Fibroblast of upper back skin (primary cell): ENCODE measurements around the gene MED12L.
A peak's percentile ranks its signal among the peaks of the same experiment; 100 is the strongest.

Experiments used
- DNase-seq: peaks from one replicate; pipeline ENCODE4 v3.0.0-alpha.2; 2013

The MED12L gene

GRCh38 chr3:151265866-151266265, 180.4 kb downstream of the MED12L start:
- DNase-seq, result no peak

- DNase-seq, result no peak
Measured at GRCh38 chr3:151267066-151267465, 181.6 kb downstream of the MED12L start.

DNA sequence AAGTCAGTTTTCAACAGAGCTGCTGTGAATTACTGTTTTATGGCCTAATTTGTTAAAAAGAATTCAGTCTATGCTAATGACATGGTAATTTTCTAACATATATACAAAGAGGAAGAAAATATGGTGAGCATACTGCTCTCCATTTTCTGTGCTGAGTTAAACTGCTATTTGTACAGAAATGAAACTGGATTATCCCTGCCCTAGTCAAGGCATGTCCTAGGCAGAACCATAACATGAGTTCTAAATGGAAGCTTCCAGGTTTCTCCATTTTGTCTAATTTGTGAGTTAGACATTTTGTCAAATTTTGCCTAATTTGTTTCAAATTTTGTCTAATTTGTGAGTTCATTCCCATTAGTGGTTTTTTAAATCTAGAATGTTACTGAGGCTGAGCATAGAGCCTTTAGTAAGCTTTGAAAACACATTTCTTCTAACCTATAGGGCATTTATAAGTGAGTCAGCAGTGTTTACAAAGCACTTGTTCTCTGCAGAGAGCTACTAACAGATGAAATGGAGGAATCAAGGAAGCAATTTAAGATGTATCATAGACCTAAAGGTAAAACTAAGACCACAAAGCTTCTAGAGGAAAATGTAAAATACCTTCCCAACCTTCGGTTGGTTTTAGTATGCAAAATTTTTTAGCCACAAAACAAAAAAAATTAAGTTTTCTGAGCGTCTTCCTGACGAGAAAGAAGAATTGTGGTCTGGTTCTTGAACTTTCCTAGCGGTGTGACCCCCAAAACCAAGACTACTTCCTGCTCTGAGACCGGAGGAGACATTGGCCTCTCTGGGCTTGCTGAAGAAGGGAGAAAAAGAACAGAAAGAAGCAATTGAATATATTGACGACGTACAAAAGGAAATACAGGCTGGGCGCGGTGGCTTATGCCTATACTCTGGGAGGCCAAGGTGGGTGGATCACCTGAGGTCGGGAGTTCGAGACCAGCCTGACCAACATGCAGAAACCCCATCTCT, 183.1 kb downstream of the MED12L start:
- DNase-seq, result no peak

- no peak for DNase-seq
Measured at GRCh38 chr3:151269631-151270030, 184.2 kb downstream of the MED12L start.

DNA sequence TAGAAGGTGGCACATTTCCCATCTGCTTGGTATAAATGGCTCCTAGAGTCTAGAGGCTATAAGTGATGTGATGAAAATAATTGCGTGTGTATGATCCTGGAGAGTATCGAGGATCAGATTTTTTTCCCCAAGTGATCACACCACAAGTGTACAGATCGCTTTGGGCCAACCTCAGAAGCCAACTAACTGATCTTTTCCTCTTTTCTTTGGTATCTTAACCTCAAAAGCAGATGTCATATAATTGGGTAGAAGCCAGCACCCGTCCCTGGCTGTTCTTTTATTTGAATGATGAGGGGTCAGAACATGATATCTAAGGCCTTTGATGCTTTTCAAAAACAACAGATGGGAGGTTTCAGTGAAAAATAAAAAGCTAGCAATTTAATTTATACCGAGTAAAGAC, 189.6 kb downstream of the MED12L start:
- DNase-seq, result no peak

- no peak for DNase-seq
Measured at GRCh38 chr3:151276038-151276686, 190.7 kb downstream of the MED12L start.

GRCh38 chr3:151276687-151277042, 191.2 kb downstream of the MED12L start:
- DNase-seq, result no peak

DNA sequence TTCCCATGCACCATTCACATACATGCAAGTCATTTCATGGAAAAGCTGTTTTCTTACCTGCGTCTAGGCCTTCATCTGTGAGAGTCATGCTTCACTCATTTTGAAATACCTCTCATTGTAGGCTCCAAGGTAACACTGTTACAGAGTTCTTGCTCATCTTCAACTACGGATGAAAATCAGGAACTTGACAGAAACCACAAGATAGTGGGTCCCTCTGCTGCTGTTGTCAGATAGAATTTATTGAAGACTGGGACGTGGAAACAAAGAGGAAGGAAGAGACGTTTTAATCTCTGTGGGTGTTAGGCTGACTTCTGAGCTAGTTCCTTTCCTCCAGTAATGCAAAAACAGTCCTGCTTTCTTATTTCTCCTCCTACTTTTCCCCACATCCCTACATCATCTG, 192.8 kb downstream of the MED12L start, which contains the start of gene P2RY14:
P2RY14 (minus strand) TSS at position 313 of the 400 bp plus-strand sequence. CDS start 64,226 bp downstream, outside the sequence.
- DNase-seq, result no peak

DNA sequence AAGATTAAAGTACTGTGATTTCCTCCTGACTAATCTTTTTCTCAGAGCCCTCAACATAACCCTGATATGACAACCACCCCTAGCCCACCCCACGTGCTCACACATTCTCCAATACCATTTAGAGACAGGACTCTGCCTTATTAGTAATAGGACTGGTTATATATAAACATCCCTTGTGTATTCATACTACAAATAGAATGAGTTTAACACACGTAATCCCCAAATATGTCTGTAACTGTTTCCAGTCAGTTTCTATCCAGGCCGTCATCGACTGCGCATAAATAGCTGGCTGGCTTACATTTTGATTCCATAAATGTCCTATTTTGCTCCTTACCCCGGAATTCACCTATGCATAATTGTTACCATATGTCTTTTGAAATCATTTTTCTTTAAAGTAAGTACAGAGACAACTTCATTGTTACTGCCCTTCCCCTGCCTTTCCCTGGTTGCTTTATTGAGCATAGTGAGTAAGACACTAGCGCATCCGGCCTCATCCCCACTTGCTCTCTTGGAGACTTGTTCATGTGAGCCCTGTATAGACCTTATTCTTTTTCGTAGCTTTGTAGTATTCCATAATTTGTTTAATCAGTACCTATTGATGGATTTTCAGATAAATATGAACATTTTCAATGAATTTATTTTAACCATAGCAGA, 196.3 kb downstream of the MED12L start:
- peak; percentile 94 for DNase-seq

DNA sequence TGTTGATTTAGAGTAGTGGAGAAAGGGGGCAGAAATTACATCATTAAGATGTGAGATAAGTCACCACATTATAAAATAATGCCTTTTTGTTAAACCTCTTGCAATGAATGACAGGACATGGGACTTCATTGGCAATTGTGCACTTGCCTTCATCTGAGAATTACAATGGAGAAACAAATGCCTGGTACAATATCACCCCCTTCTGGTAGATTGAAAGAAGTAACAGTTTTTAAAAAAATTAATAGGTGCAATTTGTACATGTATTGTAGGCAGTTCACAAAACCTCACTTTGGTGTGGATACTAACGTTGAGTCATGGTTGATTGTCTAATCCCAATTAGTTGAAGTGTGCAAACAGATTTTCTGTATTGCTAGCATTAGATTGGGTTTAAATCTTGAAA, 197.5 kb downstream of the MED12L start:
- DNase-seq, result peak; percentile 74

DNA sequence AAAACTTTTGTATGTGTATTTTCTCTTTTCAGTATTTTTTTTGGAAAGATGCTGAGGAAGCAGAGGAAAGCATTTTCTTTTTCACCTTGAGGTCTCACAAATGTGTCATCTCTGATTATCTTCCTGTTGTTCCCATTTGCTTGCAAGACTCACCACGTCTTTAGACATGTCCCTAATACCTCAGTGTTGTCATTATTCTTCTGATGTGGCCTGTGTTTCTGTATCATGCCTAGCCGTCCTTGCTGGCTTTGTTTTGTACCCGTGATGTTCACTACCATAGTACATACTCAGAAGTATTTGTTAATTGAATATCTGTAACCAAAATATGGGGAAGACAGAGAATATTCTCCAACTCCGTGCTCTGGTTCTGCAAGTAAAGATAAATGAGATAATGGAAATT, 197.9 kb downstream of the MED12L start:
- no peak for DNase-seq

DNA sequence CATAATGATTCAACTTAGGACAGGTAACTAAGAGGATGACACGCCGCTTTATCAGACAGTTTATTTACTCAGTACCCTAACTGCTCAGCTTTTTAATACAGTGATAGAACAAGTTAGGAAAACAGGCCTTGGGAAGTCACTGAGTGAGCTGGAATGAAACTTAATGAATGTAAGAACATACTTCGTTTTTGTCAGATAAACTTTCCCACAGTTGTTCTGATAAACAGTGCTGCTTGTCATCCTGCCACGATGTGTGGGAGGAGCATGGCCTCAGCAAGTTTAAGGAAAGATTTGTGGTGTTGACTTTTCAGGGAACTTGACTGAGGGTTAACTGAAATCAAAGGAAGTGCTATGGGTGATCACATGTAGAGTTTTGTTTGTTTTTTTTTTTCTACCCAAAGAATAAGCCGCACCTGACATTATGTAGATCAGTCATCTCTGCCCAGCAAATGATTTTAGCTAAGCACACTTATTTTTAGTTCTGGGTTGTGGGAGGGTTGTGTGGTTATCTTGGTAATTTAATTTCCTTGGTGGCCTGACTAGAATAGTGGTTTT, 198.5 kb downstream of the MED12L start:
- DNase-seq, result no peak

DNA sequence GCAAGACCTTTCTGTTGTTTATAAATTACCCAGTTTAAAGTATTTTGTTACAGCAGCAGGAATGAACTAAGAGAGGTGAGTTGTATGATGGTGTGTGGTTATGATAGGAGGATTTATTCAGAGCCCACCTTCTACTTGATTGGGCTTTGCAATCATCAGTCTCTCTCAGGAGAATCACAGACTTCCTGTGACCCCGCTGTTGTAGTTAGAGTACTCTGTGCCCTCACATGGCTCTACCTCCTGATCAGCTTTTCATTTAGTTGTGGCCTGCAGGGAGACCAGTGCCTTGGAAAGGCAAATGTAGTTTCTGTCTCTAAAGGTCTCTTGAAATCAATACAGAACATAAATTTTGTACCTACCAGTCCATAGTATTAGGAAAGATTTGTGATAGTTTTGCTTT, 200.5 kb downstream of the MED12L start:
- DNase-seq, result no peak

GRCh38 chr3:151289445-151289844, 204.0 kb downstream of the MED12L start:
- DNase-seq, result no peak

DNA sequence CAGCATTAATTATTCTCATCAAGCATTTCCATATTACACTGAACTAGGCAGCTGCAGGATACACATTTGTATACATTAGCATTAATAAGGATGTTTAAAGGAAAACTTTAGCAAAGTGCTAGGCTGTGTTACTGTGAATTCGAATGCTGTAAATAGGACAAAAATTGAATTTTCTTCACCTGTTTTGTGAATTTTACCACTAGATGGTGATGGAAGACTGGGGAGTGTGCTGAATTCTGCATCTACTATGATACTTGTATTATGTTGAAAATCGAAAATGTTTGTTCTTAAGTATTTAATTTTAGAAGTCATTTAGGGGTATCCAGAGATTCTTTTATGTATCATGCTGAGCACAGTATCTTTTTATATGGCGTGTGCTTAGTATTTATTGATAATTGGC, 205.2 kb downstream of the MED12L start:
- peak; percentile 59 for DNase-seq

GRCh38 chr3:151293127-151293526, 207.7 kb downstream of the MED12L start:
- DNase-seq, result no peak

DNA sequence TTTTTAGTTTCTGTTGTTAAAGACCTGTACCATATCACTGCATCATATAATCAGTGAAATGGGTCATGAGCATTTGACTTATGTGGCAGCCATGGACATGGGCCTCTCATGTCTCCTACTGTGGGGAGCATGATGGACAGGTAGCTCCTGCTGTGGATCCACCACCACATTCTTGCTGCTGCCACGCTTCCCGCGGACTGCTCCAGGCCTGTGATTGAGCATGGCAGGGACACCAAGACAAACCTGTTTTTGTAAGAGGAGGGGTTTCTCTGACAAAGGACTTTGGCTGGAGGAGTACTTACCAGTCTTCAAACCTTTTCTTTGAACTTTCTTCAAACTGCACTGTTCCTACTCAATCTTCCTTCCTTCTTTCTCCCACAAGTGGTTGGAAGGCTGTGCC, 210.8 kb downstream of the MED12L start:
- DNase-seq, result no peak

DNA sequence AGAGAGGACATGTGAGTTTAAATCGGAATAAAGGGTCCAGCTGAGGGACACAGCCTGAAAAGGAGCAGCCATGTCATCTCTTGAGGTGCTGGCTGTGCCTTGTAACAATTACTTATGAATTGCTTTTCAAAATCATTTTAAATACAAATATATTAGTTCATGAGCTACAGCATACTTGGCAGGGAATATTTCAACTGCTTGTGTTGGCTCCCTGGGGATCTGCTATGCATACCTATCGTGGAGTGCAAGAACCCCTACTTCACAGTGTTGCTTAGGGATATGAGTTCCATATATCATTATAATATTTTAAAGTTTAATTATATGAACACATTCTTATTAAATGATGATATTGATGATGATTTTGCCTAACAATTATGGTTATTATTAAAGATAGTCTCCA, 212.0 kb downstream of the MED12L start:
- DNase-seq, result peak; percentile 62

GRCh38 chr3:151299006-151299405, 213.5 kb downstream of the MED12L start:
- no peak for DNase-seq

GRCh38 chr3:151300539-151300938, 215.1 kb downstream of the MED12L start:
- DNase-seq, result no peak

GRCh38 chr3:151301787-151302186, 216.3 kb downstream of the MED12L start:
- DNase-seq, result peak; percentile 84

GRCh38 chr3:151303751-151304150, 218.3 kb downstream of the MED12L start:
- DNase-seq, result no peak

DNA sequence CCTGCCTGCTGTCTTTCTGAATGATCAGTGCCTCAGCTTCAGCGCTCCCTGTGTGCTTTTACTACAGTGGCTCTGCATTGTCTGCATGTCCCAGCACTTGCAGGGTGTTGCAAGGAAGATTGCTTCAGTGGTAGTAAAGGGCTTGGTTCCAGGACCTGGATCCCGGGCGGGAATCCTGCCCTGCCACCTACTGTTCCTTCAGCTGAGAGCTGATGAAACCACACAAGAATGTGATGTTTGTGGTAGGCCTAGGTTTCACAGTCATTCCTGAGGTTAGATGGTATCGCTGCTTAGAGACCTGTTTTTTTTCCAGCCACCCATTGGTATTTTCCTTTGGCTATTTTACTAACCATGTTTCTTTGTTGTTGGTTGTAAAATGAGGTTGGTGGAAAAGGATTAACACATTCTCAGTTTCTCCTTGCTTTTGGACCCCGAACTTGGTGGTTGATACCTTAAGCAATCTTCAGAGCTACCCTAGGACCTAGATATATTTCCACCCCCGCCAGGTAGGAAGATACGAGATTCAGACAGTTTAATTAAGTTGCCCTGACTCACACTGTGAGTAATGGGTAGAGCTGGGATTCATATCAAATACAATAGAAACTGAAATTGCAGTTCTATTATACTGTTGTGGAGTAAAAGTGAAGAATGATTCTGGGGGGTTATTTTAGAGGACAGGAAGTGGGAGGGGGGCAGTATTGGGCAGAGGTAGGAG, 219.8 kb downstream of the MED12L start:
- DNase-seq, result peak; percentile 99
